ENCODE measurements around the gene KRTAP9-7. TPM values are rescaled to one million over a fixed set of nuclear protein-coding genes. Genes with fewer than 3 reads are reported as not detected.
A peak's percentile ranks its signal among the peaks of the same experiment; 100 is the strongest.
"Not testable (repeated sequence)": the region's sequence is repeated elsewhere in the genome, so short reads cannot be mapped to it uniquely, and the experiment has no call there.

Gene KRTAP9-7, protein sequence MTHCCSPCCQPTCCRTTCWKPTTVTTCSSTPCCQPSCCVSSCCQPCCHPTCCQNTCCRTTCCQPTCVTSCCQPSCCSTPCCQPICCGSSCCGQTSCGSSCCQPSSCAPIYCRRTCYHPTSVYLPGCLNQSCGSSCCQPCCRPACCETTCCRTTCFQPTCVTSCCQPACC
- total RNA-seq = not detected

DNA sequence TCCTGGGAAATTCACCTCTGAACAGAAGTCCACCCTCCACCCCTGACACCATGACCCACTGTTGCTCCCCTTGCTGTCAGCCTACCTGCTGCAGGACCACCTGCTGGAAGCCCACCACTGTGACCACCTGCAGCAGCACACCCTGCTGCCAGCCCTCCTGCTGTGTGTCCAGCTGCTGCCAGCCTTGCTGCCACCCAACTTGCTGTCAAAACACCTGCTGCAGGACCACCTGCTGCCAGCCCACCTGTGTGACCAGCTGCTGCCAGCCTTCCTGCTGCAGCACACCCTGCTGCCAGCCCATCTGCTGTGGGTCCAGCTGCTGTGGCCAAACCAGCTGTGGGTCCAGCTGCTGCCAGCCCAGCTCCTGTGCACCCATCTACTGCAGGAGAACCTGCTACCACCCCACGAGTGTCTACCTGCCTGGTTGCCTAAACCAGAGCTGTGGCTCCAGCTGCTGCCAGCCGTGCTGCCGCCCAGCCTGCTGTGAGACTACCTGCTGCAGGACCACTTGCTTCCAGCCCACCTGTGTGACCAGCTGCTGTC lies at the start of gene KRTAP9-7:
Gene KRTAP9-7, plus strand, starts transcription at position 51 of the 543 bp plus-strand sequence. Its CDS starts 0 bp downstream, at position 51.
- DNase-seq (ENCODE audit: low spot score in 2 of 2); H3K27ac Mint-ChIP-seq; H3K9me3 Mint-ChIP-seq; ATAC-seq; H3K36me3 Mint-ChIP-seq: not testable (repeated sequence)

DNA sequence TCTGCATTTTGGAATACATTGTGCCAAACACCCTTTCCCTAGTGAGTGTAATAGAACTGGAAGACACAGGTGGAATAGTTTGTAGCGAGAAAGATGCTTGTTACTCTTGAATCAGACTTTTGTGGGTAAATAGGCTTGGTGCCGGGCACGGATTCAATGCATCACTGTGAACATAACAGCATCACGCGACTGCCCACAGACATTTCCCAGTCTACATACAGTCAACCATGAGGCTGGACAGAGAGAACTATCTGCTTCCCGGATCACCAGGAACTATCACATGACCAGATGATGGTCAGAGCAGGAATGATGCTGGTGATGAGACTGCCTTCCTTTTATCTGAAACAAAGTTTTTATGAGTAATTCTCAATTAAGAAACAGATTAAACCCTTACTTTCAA lies 49.4 kb upstream of the KRTAP9-7 start:
- no peak for ATAC-seq

DNA sequence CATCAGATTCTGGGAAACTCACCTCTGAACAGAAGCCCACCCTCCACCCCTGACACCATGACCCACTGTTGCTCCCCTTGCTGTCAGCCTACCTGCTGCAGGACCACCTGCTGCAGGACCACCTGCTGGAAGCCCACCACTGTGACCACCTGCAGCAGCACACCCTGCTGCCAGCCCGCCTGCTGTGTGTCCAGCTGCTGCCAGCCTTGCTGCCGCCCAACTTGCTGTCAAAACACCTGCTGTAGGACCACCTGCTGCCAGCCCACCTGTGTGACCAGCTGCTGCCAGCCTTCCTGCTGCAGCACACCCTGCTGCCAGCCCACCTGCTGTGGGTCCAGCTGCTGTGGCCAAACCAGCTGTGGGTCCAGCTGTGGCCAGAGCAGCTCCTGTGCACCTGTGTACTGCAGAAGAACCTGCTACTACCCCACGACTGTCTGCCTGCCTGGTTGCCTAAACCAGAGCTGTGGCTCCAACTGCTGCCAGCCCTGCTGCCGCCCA lies 48.9 kb upstream of the KRTAP9-7 start, which contains the start of gene KRTAP9-2:
Gene KRTAP9-2, plus strand, starts transcription at position 51 of the 498 bp plus-strand sequence. Its CDS starts 7 bp downstream, at position 58.
- H3K9me3 Mint-ChIP-seq; H3K36me3 Mint-ChIP-seq; ATAC-seq; H3K27ac Mint-ChIP-seq; DNase-seq (ENCODE audit: low spot score in 2 of 2): not testable (repeated sequence)

More for the DNA sequence above, 49.4 kb upstream of the KRTAP9-7 start:
- no peak for DNase-seq (ENCODE audit: low spot score in 2 of 2)
- H3K36me3 Mint-ChIP-seq = peaks cover 0 to under 1% of the 10 kb centered on the region in 2 donors
- no peak overlapping the region for H3K27ac Mint-ChIP-seq
- H3K9me3 Mint-ChIP-seq = peaks cover 0 to 4% of the 10 kb centered on the region in 2 donors

DNA sequence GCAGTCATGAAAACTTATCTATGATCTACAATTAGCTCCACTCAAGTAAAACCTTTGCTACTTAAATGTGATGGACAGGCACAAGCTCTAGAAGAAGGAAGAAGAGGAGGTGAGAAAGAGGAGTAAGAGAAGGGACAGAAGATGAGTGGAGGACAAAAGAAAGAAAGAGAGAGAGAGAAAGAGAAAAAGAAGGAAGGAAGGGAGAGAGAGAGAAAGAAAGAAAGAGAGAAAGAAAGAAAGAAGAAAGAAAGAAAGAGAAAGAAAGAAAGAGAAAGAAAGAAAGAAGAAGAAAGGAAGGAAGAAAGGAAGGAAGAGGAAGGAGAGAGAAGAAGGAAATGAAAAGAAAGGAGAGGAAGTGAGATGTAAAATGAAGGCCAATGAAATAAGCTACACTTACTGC lies 45.4 kb upstream of the KRTAP9-7 start:
- Mint-ChIP-seq H3K36me3 (no peaks in the 10 kb centered on the region), H3K27ac (no peak overlapping the region), H3K9me3 (no peaks in the 10 kb centered on the region)
- DNase-seq (ENCODE audit: low spot score in 2 of 2) (no peak), ATAC-seq (no peak)

DNA sequence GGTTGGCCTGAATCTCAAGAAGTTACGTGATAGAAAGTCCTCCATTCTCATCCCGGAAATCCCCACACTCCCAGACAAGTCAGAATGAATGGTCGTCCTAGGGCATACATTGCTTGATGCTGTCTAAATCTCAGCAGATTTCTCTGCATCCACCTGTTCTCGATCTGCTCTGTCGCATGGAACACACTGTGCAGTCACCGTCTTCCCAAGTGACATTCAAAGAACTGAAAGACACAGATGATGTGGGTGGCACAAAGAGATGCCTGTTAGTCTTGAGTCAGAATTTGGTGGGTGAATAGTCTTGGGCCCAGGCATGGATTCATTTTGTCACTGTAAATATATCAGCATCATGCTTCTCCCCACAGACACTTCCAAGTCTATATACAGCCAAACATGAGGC lies 43.8 kb upstream of the KRTAP9-7 start:
- ATAC-seq = no peak
- no peaks in the 10 kb centered on the region for H3K9me3 Mint-ChIP-seq
- DNase-seq (ENCODE audit: low spot score in 2 of 2) = no peak
- no peaks in the 10 kb centered on the region for H3K36me3 Mint-ChIP-seq
- no peak overlapping the region for H3K27ac Mint-ChIP-seq

DNA sequence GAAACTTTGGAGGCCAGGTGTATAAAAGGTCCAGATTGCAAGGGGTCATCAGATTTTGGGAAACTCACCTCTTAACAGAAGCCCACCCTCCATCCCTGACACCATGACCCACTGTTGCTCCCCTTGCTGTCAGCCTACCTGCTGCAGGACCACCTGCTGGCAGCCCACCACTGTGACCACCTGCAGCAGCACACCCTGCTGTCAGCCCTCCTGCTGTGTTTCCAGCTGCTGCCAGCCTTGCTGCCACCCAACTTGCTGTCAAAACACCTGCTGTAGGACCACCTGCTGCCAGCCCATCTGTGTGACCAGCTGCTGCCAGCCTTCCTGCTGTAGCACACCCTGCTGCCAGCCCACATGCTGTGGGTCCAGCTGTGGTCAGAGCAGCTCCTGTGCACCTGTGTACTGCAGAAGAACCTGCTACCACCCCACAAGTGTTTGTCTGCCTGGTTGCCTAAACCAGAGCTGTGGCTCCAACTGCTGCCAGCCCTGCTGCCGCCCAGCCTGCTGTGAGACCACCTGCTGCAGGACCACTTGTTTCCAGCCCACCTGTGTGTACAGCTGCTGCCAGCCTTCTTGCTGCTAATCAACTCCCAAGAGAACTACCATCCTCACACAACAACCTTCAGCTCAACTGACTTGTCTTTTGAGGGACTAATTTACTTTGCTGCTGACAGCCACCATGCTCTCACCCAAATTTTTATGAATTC lies 42.9 kb upstream of the KRTAP9-7 start, which contains the start of gene KRTAP9-3:
Gene KRTAP9-3, plus strand, starts transcription at position 51 of the 707 bp plus-strand sequence. Its CDS starts 53 bp downstream, at position 104.
- ATAC-seq; H3K36me3 Mint-ChIP-seq; H3K27ac Mint-ChIP-seq; H3K9me3 Mint-ChIP-seq; DNase-seq (ENCODE audit: low spot score in 2 of 2): not testable (repeated sequence)

DNA sequence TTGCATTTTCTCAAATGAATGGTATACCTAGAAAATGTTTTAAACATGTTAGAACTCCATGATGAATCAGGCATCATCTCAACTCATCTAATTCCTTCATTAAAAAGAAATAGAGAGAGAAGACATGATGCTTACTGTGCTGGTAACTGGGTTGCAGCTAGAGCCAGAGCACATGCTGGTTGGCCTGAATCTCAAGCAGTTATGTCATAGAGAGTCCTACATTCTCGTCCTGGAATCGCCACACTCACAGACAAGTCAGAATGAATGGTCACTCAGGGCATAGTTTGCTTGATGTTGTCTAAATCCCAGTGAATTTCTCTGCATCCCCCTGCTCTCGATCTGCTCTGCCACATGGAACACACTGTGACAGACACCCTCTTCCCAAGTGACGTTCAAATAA lies 38.4 kb upstream of the KRTAP9-7 start:
- not testable (repeated sequence) for ATAC-seq; DNase-seq (ENCODE audit: low spot score in 2 of 2); H3K27ac Mint-ChIP-seq; H3K9me3 Mint-ChIP-seq; H3K36me3 Mint-ChIP-seq

DNA sequence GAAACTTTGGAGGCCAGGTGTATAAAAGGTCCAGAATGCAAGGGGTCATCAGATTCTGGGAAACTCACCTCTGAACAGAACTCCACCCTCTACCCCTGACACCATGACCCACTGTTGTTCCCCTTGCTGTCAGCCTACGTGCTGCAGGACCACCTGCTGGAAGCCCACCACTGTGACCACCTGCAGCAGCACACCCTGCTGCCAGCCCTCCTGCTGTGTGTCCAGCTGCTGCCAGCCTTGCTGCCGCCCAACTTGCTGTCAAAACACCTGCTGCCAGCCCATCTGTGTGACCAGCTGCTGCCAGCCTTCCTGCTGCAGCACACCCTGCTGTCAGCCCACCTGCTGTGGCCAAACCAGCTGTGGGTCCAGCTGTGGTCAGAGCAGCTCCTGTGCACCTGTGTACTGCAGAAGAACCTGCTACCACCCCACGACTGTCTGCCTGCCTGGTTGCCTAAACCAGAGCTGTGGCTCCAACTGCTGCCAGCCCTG lies 37.5 kb upstream of the KRTAP9-7 start, which contains the start of gene KRTAP9-8:
Gene KRTAP9-8, plus strand, starts transcription at position 51 of the 489 bp plus-strand sequence. Its CDS starts 53 bp downstream, at position 104.
- DNase-seq (ENCODE audit: low spot score in 2 of 2); H3K36me3 Mint-ChIP-seq: not testable (repeated sequence)

DNA sequence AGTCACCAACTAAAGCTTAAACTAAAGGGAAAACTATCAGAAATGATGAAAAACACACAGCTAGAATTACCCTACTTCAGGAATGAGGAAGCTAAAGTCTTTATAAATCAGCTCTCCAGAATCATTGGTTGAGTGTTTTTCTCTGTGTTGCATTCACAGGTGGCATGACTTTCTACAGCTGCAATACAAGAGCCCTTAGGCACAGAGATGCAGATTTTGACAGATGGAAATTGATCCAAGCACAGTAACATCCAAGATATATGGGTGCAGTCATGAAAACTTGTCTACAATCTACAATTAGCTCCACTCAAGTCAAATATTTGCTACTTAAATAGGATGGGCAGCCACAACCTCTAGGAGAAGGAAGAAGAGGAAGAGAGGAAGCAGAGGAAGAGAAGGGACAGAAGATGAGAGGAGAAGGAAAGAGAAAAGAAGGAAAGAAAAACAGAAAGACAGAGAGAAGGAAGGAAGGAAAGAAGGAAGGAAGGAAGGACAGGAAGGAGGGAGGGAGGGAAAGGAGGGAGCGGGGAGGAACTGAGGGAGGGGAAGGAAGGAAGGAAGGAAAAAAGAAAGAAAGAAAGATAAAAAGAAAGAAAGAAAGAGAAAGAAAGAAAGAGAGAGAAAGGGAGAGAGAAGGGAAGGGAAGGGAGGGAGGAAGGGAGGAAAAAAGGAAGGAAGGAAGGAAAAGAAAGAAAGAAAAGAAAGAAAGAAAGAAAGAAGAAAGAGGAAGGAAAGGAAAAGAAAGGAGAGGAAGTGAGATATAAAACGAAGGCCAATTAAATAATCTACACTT lies 28.3 kb upstream of the KRTAP9-7 start:
- not testable (repeated sequence) for DNase-seq (ENCODE audit: low spot score in 2 of 2); H3K9me3 Mint-ChIP-seq; ATAC-seq; H3K36me3 Mint-ChIP-seq
- peak overlapping the region in 1 of 2 donors; percentile 5 for H3K27ac Mint-ChIP-seq

More for the DNA sequence above, 37.5 kb upstream of the KRTAP9-7 start, which contains the start of gene KRTAP9-8:
- not testable (repeated sequence) for ATAC-seq, H3K9me3 Mint-ChIP-seq, H3K27ac Mint-ChIP-seq

DNA sequence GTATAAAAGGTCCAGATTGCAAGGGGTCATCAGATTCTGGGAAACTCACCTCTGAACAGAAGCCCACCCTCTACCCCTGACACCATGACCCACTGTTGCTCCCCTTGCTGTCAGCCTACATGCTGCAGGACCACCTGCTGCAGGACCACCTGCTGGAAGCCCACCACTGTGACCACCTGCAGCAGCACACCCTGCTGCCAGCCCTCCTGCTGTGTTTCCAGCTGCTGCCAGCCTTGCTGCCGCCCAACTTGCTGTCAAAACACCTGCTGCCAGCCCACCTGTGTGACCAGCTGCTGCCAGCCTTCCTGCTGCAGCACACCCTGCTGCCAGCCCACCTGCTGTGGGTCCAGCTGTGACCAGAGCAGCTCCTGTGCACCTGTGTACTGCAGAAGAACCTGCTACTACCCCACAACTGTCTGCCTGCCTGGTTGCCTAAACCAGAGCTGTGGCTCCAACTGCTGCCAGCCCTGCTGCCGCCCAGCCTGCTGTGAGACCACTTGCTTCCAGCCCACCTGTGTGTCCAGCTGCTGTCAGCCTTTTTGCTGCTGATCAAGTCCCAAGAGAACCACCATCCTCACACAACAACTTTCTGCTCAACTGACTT lies 25.8 kb upstream of the KRTAP9-7 start, which contains the start of gene KRTAP9-4:
Gene KRTAP9-4, plus strand, starts transcription at position 51 of the 604 bp plus-strand sequence. Its CDS starts 34 bp downstream, at position 85.
- not testable (repeated sequence) for ATAC-seq

DNA sequence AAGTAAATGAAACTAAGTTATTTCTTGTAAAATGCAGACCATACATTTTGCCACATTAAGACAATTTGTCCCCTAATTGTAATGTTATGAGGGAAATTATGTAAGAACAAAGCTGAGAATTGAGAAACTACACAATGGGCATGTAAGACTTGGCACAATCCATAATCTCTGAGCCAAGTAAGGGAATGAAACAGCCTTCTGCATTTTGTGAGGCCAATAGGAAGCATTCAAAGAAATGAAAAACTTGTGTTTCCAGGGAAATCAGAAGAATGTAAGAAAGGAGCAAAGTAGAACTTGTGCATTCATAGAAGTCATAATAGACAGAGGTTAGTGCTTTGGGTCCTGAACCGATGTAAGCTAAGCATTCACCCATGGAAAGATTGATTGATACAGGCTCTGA lies 24.2 kb upstream of the KRTAP9-7 start:
- DNase-seq (ENCODE audit: low spot score in 2 of 2) (no peak), ATAC-seq (no peak)
- no peaks in the 10 kb centered on the region for H3K9me3 Mint-ChIP-seq
- no peak overlapping the region for H3K27ac Mint-ChIP-seq
- H3K36me3 Mint-ChIP-seq = no peaks in the 10 kb centered on the region

More for the DNA sequence above, 25.8 kb upstream of the KRTAP9-7 start, which contains the start of gene KRTAP9-4:
- not testable (repeated sequence) for H3K27ac Mint-ChIP-seq; H3K36me3 Mint-ChIP-seq; H3K9me3 Mint-ChIP-seq; DNase-seq (ENCODE audit: low spot score in 2 of 2)

DNA sequence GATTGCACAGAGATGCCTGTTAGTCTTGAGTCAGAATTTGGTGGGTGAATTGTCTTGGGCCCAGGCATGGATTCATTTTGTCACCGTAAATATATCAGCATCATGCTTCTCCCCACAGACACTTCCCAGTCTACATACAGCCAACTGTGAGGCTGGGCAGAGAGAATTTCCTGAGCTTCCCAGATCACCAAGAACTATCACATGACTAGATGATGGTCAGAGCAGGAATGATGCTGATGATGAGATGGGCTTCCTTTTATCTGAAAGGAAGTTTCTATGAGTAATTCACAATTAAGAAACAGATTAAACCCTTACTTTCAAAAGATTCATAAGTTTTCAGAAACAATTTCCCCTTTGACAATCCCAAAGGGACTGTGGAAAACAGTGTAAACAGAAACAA lies 20.6 kb upstream of the KRTAP9-7 start:
- H3K9me3 Mint-ChIP-seq = no peaks in the 10 kb centered on the region
- no peak overlapping the region for H3K27ac Mint-ChIP-seq
- ATAC-seq (no peak), DNase-seq (ENCODE audit: low spot score in 2 of 2) (no peak)
- H3K36me3 Mint-ChIP-seq = no peaks in the 10 kb centered on the region

DNA sequence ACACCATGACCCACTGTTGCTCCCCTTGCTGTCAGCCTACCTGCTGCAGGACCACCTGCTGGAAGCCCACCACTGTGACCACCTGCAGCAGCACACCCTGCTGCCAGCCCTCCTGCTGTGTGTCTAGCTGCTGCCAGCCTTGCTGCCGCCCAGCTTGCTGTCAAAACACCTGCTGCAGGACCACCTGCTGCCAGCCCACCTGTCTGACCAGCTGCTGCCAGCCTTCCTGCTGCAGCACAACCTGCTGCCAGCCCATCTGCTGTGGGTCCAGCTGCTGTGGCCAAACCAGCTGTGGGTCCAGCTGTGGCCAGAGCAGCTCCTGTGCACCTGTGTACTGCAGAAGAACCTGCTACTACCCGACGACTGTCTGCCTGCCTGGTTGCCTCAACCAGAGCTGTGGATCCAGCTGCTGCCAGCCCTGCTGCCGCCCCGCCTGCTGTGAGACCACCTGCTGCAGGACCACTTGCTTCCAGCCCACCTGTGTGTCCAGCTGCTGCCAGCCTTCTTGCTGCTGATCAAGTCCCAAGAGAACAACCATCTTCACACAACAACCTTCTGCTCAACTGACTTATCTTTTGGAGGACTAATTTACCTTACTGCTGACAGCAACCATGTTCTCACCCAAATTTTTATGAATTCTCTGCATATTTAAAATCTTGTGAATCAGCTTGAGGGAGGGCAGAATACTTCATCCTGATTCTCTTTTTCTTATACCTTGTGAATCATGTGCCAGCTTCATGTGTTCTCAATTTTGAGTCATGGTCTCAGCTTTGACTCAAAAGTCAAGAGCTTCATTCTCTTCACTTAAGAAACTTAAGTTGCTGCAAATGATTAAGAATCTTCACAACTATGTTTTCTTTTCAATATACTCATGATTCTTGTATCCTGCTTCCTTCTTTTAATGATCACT lies 19.9 kb upstream of the KRTAP9-7 start, which contains the start of gene KRTAP9-9:
Gene KRTAP9-9, plus strand, starts transcription at position 4 of the 910 bp plus-strand sequence.
- H3K36me3 Mint-ChIP-seq; DNase-seq (ENCODE audit: low spot score in 2 of 2); ATAC-seq: not testable (repeated sequence)

DNA sequence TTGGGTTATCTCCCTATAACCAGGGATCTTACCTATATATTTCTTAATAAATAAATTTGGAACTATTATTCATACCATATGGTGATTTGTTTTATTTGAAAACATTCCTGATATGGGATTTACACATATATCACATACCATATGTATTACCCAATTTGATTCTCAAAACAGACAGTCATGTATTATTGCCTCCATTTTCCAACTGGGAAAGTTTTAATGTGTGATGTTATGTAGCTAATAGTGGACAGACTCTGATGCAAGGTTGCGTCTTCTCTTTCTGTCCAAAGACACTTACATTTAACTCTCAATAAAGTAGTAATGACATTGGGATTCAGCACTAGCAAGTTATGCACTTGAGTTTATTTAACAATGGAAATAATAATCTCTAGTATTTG lies 19.2 kb upstream of the KRTAP9-7 start:
- H3K27ac Mint-ChIP-seq = no peak overlapping the region
- H3K9me3 Mint-ChIP-seq = no peaks in the 10 kb centered on the region
- DNase-seq (ENCODE audit: low spot score in 2 of 2) (no peak), ATAC-seq (no peak)
- H3K36me3 Mint-ChIP-seq = no peaks in the 10 kb centered on the region

More for the DNA sequence above, 19.9 kb upstream of the KRTAP9-7 start, which contains the start of gene KRTAP9-9:
- H3K9me3 Mint-ChIP-seq, H3K27ac Mint-ChIP-seq: not testable (repeated sequence)

DNA sequence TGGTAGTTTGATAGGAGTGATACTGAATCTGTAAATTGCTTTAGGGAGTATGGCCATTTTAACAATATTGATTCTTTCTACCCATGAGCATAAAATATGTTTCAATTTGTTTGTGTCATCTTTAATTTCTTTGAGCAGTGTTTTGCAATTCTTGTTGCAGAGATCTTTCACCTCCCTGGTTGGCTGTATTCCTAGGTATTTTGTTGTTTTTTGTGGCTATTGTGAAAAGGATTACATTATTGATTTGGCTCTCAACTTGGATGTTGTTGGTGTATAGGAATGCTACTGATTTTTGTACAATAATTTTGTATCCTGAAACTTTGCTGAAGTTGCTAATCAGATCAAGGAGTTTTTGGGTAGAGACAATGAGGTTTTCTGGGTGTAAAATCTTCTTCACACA lies 17.1 kb upstream of the KRTAP9-7 start:
- DNase-seq (ENCODE audit: low spot score in 2 of 2) = no peak
- Mint-ChIP-seq H3K27ac (no peak overlapping the region), H3K36me3 (no peaks in the 10 kb centered on the region), H3K9me3 (no peaks in the 10 kb centered on the region)
- no peak for ATAC-seq
